A549 (cell line): ENCODE results near the gene GRIN3A. TPM values are rescaled to one million over a fixed set of nuclear protein-coding genes. Genes with fewer than 3 reads are reported as not detected.
"Not testable (repeated sequence)": the region's sequence is repeated elsewhere in the genome, so short reads cannot be mapped to it uniquely, and the experiment has no call there.

ENCODE experiments used
- ATAC-seq, 2 experiments: fragments of 200-7000 bp in 1 of 2; fragments of >200 bp in 1 of 2; cut with Nextera tagmentation in 1 of 2; cut with Tn5 transposase in 1 of 2; 3 replicates each; pipeline versions ENCODE4 v1.8.0 to v1.9.1; 2018 to 2020; ENCODE audit warnings: mild to moderate bottlenecking in 1 of 2, moderate library complexity in 1 of 2
- CTCF ChIA-PET: fragments of 300-600 bp; sonication (Branson Sonifier 250); formaldehyde crosslinking; extraction: SDS; loops from one replicate; lab custom pipeline; 2021; ENCODE audit warnings: antibody characterized with exemption, inconsistent platforms; lab: Yijun Ruan, JAX
- POLR2A ChIA-PET: fragments of 350-600 bp; formaldehyde crosslinking; extraction: SDS; loops from one replicate; lab custom pipeline; 2021; ENCODE audit warnings: antibody characterized with exemption, inconsistent platforms; lab: Yijun Ruan, JAX
- DNase-seq, 2 experiments: peaks; one replicate each; pipeline versions ENCODE4 v3.0.0 to v3.0.0-alpha.2; 2011 to 2016; ENCODE audit warnings: low read depth in 1 of 2, low spot score in 1 of 2
- FAIRE-seq: peaks from 2 replicates; lab custom pipeline; 2011; peaks lifted over from hg19 to GRCh38; lab: Jason Lieb, UNC
- H3K27ac ChIP-seq, 2 experiments: fragments of >200 bp; sonication (Bioruptor Twin); formaldehyde crosslinking; 3 replicates each; pipeline ENCODE4 v1.5.1; 2016 to 2017
- H3K4me1 ChIP-seq: fragments of >200 bp; sonication (Bioruptor Twin); formaldehyde crosslinking; 3 replicates; pipeline ENCODE4 v1.6.1; 2016
- H3K4me2 ChIP-seq: fragments of >200 bp; sonication (Bioruptor Twin); formaldehyde crosslinking; 3 replicates; pipeline ENCODE4 v1.6.1; 2016
- H3K4me3 ChIP-seq: fragments of >200 bp; sonication (Bioruptor Twin); formaldehyde crosslinking; 3 replicates; pipeline ENCODE4 v1.5.1; 2016
- H3K9me3 ChIP-seq: fragments of >200 bp; sonication (Bioruptor Twin); formaldehyde crosslinking; 3 replicates; pipeline ENCODE4 v1.6.1; 2016
- CBX8 ChIP-seq: fragments of 200-600 bp; sonication (generic); IDR thresholded peaks from 2 replicates; pipeline ENCODE4 v1.6.1; 2016
- CHD2 ChIP-seq: fragments of 150-350 bp; IDR thresholded peaks from 2 replicates; pipeline ENCODE4 v1.6.1; 2014; ENCODE audit warnings: low read length; ENCODE audit not compliant: partially characterized antibody
- CHD4 ChIP-seq: fragments of 200-600 bp; sonication (generic); IDR thresholded peaks from 2 replicates; pipeline ENCODE4 v1.6.1; 2016; ENCODE audit warnings: antibody characterized with exemption, mild to moderate bottlenecking, borderline replicate concordance
- EHMT2 ChIP-seq: fragments of 200-600 bp; sonication (generic); IDR thresholded peaks from 2 replicates; pipeline ENCODE4 v1.6.1; 2016; ENCODE audit warnings: antibody characterized with exemption, low read depth, mild to moderate bottlenecking, moderate library complexity
- EP300 ChIP-seq, 2 experiments: fragments of >200 bp; sonication (Bioruptor Twin); formaldehyde crosslinking; IDR thresholded peaks; 2 replicates in 1 of 2; 3 replicates in 1 of 2; pipeline ENCODE4 v1.6.1; 2016 to 2017
- FOXS1 ChIP-seq: fragments of 250-450 bp; sonication (Bioruptor Pico); IDR thresholded peaks from 2 replicates; pipeline ENCODE4 v1.5.0; 2020; ENCODE audit warnings: mild to moderate bottlenecking, moderate library complexity
- HOXB13 ChIP-seq: fragments of 250-450 bp; sonication (Bioruptor Pico); IDR thresholded peaks from 2 replicates; pipeline ENCODE4 v1.5.0; 2020; ENCODE audit warnings: low read depth, mild to moderate bottlenecking, moderate library complexity
- HOXB5 ChIP-seq: fragments of 250-450 bp; sonication (Bioruptor Pico); IDR thresholded peaks from 2 replicates; pipeline ENCODE4 v1.5.0; 2020; ENCODE audit warnings: mild to moderate bottlenecking, moderate library complexity
- JUNB ChIP-seq: fragments of >200 bp; sonication (Bioruptor Twin); formaldehyde crosslinking; IDR thresholded peaks from 2 replicates; pipeline ENCODE4 v1.6.1; 2016
- MAZ ChIP-seq: fragments of 150-350 bp; IDR thresholded peaks from 2 replicates; pipeline ENCODE4 v1.6.1; 2014; ENCODE audit warnings: antibody characterized with exemption, low read depth, low read length, borderline replicate concordance
- MYC ChIP-seq: IDR thresholded peaks from 2 replicates; pipeline ENCODE4 v1.6.1; 2012; ENCODE audit warnings: mild to moderate bottlenecking, inconsistent platforms, low read length, improper control_type of control experiment, borderline replicate concordance
- NPAS2 ChIP-seq: fragments of 250-450 bp; sonication (Bioruptor Pico); IDR thresholded peaks from 2 replicates; pipeline ENCODE4 v1.8.0; 2022; ENCODE audit warnings: mild to moderate bottlenecking, moderate library complexity, borderline replicate concordance
- PHF8 ChIP-seq: fragments of 200-600 bp; sonication (generic); IDR thresholded peaks from 2 replicates; pipeline ENCODE4 v1.6.1; 2016; ENCODE audit warnings: low read depth, mild to moderate bottlenecking, antibody characterized with exemption, moderate library complexity, borderline replicate concordance
- RAD21 ChIP-seq, 2 experiments: fragments of >200 bp in 1 of 2; sonication (Bioruptor Twin) in 1 of 2; formaldehyde crosslinking in 1 of 2; IDR thresholded peaks in 1 of 2; conservative IDR thresholded peaks in 1 of 2; 2 replicates in 1 of 2; 3 replicates in 1 of 2; pipeline ENCODE4 v1.6.1; 2012 to 2018; ENCODE audit warnings: inconsistent platforms in 1 of 2
- RCOR1 ChIP-seq: fragments of 150-350 bp; IDR thresholded peaks from 2 replicates; pipeline ENCODE4 v1.6.1; 2014; ENCODE audit warnings: antibody characterized with exemption, low read length, low read depth
- RFX5 ChIP-seq: fragments of 450-650 bp; IDR thresholded peaks from 2 replicates; pipeline ENCODE4 v1.7.1; 2014; ENCODE audit warnings: antibody characterized with exemption, mild to moderate bottlenecking, moderate library complexity
- SMC3 ChIP-seq: fragments of >200 bp; sonication (Bioruptor Twin); formaldehyde crosslinking; IDR thresholded peaks from 3 replicates; pipeline ENCODE4 v1.6.1; 2018; ENCODE audit warnings: inconsistent platforms
- ZC3H11A ChIP-seq: fragments of 450-650 bp; IDR thresholded peaks from 2 replicates; pipeline ENCODE4 v1.6.1; 2014; ENCODE audit warnings: antibody characterized with exemption, mild to moderate bottlenecking
- ZNF302 ChIP-seq: fragments of 250-450 bp; sonication (Bioruptor Pico); IDR thresholded peaks from 2 replicates; pipeline ENCODE4 v1.9.0; 2021; ENCODE audit warnings: inconsistent platforms, mild to moderate bottlenecking, moderate library complexity
- WGBS: methylation state at CpG from one replicate; pipeline ENCODE4 v1.1.6; 2017; ENCODE audit errors: missing lambda C conversion rate; 5-methylcytosine and 5-hydroxymethylcytosine counted together
- polyA plus RNA-seq, 4 experiments: library from polyadenylated mRNA; depleted of rRNA in 3 of 4; stranded (reverse); fragments of >200 nt; fragmentation: RNase III in 1 of 4; extraction: RNeasy Plus Mini Kit Qiagen cat#74134 plus additional on column Dnase treatment in 1 of 4; gene quantifications; 2 replicates in 3 of 4; 3 replicates in 1 of 4; pipeline ENCODE4 v1.2.3, GENCODE V29; 2011 to 2017
- TF ChIP-seq, protein P1 (sequence below): fragments of 250-450 bp; sonication (Bioruptor Pico); IDR thresholded peaks from 2 replicates; pipeline ENCODE4 v1.5.0; 2020; ENCODE audit warnings: low read depth, mild to moderate bottlenecking, moderate library complexity
- TF ChIP-seq, protein P2 (sequence below): IDR thresholded peaks from 2 replicates; pipeline ENCODE4 v1.6.1; 2012
- TF ChIP-seq, protein P3 (sequence below): fragments of 200-600 bp; sonication (generic); IDR thresholded peaks from 2 replicates; pipeline ENCODE4 v1.6.1; 2016; ENCODE audit warnings: antibody characterized with exemption, mild to moderate bottlenecking, moderate library complexity
- TF ChIP-seq, protein P4 (sequence below): fragments of >200 bp; sonication (Bioruptor Twin); formaldehyde crosslinking; IDR thresholded peaks from 3 replicates; pipeline ENCODE4 v1.5.1; 2016

GRIN3A gene
- polyA plus RNA-seq, 2 of the 4 experiments (the other 2 are of a cell fraction), result not detected

DNA sequence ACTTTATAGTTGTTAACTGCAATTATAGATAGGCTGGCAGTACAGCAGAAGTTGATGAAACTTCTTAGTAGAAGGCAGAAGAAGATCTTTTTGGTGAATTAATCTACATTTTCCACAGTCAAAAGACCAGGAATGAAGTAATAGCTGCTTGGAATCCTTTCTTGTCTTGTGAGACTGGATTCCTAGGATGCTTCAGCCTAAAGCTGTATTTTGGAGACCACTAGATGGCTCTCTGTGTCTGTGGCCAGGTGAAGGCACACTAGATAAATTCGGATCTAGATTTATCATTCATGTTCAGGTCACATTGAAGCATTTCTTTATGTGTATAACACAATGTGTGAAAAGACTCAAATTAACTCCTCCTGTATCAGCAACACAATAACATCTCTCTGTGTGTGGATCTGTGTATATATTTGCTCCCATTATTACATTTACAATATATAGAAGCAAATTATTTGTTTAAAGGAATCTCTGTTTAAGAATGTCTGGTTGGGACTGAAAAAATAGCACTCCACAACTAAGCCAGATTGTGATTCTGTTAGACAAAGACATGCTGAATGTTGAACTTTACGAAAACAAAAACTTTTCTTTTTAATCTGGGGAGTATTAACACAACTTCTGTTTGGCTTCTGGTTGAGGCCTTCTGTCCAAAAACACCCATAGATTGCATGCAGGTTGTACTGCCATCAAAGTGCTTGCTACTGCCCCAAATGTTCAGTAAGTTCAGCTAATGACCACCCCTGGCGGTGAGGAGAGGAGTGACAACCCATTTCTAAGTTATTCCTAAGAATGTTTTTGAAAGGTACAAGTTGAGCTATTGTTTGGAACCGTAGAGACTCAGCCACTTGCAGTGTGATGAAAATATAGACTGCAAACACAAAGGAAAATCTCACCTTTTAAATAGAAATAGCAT, 10.6 kb downstream of the GRIN3A start:
- H3K9me3 ChIP-seq, result no peaks in the 10 kb centered on the region
- 4% methylated on average over 4 of the region's 4 CpGs for WGBS
- H3K27ac ChIP-seq, result no peak overlapping the region
- ATAC-seq, result peak; percentile 78 to 80
- no peak overlapping the region for H3K4me3 ChIP-seq
- ChIA-PET CTCF (interaction anchor here (0.6 to 1.6 kb wide), 8 partner anchors 8 to 126 kb away, joined by 3 to 9 read pairs (median 4); no protein-coding TSS in a partner anchor), POLR2A (no interaction called here)
- DNase-seq, result peak; percentile 13 to 44
- TF ChIP-seq RCOR1 (no peak), EHMT2 (no peak), FOXS1 (CRISPR knock-in tag) (no peak), ZC3H11A (no peak), SMC3 (0 out of 3 replicates have a peak, but pooled peaks have one; percentile 30), PHF8 (no peak), NPAS2 (CRISPR knock-in tag) (no peak), CBX8 (no peak), JUNB (no peak), EP300 (IDR thresholded peaks at IDR 0.05) (no peak), CHD4 (no peak), MAZ (no peak), MYC (no peak), HOXB13 (no peak), HOXB5 (CRISPR knock-in tag) (no peak), RFX5 (no peak), CHD2 (no peak), RAD21 (conservative IDR thresholded peaks at IDR 0.05 in 1 of 2, IDR thresholded peaks at IDR 0.05 in 1 of 2) (peak; percentile 50 to 55), ZNF302 (CRISPR knock-in tag) (no peak)
- TF ChIP-seq, protein P1, sequence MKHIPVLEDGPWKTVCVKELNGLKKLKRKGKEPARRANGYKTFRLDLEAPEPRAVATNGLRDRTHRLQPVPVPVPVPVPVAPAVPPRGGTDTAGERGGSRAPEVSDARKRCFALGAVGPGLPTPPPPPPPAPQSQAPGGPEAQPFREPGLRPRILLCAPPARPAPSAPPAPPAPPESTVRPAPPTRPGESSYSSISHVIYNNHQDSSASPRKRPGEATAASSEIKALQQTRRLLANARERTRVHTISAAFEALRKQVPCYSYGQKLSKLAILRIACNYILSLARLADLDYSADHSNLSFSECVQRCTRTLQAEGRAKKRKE (CRISPR knock-in tag), result no peak
- TF ChIP-seq, protein P2, sequence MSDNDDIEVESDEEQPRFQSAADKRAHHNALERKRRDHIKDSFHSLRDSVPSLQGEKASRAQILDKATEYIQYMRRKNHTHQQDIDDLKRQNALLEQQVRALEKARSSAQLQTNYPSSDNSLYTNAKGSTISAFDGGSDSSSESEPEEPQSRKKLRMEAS, result no peak
- TF ChIP-seq, protein P3, sequence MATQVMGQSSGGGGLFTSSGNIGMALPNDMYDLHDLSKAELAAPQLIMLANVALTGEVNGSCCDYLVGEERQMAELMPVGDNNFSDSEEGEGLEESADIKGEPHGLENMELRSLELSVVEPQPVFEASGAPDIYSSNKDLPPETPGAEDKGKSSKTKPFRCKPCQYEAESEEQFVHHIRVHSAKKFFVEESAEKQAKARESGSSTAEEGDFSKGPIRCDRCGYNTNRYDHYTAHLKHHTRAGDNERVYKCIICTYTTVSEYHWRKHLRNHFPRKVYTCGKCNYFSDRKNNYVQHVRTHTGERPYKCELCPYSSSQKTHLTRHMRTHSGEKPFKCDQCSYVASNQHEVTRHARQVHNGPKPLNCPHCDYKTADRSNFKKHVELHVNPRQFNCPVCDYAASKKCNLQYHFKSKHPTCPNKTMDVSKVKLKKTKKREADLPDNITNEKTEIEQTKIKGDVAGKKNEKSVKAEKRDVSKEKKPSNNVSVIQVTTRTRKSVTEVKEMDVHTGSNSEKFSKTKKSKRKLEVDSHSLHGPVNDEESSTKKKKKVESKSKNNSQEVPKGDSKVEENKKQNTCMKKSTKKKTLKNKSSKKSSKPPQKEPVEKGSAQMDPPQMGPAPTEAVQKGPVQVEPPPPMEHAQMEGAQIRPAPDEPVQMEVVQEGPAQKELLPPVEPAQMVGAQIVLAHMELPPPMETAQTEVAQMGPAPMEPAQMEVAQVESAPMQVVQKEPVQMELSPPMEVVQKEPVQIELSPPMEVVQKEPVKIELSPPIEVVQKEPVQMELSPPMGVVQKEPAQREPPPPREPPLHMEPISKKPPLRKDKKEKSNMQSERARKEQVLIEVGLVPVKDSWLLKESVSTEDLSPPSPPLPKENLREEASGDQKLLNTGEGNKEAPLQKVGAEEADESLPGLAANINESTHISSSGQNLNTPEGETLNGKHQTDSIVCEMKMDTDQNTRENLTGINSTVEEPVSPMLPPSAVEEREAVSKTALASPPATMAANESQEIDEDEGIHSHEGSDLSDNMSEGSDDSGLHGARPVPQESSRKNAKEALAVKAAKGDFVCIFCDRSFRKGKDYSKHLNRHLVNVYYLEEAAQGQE, result no peak
- TF ChIP-seq, protein P4, sequence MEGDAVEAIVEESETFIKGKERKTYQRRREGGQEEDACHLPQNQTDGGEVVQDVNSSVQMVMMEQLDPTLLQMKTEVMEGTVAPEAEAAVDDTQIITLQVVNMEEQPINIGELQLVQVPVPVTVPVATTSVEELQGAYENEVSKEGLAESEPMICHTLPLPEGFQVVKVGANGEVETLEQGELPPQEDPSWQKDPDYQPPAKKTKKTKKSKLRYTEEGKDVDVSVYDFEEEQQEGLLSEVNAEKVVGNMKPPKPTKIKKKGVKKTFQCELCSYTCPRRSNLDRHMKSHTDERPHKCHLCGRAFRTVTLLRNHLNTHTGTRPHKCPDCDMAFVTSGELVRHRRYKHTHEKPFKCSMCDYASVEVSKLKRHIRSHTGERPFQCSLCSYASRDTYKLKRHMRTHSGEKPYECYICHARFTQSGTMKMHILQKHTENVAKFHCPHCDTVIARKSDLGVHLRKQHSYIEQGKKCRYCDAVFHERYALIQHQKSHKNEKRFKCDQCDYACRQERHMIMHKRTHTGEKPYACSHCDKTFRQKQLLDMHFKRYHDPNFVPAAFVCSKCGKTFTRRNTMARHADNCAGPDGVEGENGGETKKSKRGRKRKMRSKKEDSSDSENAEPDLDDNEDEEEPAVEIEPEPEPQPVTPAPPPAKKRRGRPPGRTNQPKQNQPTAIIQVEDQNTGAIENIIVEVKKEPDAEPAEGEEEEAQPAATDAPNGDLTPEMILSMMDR, result peak; percentile 52
- no peak overlapping the region for H3K4me2 ChIP-seq
- H3K4me1 ChIP-seq, result no peaks in the 10 kb centered on the region
- peak; percentile 81 for FAIRE-seq

DNA sequence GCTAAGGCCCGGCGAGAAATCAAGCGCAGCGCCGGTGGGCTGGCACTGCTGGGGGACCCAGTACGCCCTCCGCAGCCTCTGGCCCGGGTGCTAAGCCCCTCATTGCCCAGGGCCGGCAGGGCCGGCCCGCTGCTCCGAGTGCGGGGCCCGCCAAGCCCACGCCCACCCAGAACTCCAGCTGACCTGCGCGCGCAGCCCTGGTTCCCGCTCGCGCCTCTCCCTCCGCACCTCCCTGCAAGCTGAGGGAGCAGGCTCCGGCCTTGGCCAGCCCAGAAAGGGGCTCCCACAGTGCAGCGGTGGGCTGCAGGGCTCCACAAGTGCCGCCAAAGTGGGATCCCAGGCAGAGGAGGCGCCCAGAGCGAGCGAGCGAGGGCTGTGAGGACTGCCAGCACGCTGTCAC, 14.2 kb downstream of the GRIN3A start:
- CTCF ChIA-PET, POLR2A ChIA-PET, H3K4me3 ChIP-seq, H3K4me1 ChIP-seq, H3K27ac ChIP-seq, H3K9me3 ChIP-seq, DNase-seq, FAIRE-seq, ATAC-seq, H3K4me2 ChIP-seq: not testable (repeated sequence)
- WGBS, result 58% methylated on average over 24 of the region's 30 CpGs
